ENCODE measurements around the gene PLEKHB2. TPM values are rescaled to one million over a fixed set of nuclear protein-coding genes. Genes with fewer than 3 reads are reported as not detected.
"Not testable (repeated sequence)": the region's sequence is repeated elsewhere in the genome, so short reads cannot be mapped to it uniquely, and the experiment has no call there.

Gene PLEKHB2
- total RNA-seq, 1 donor from 2014 or later = 73.4 TPM

DNA sequence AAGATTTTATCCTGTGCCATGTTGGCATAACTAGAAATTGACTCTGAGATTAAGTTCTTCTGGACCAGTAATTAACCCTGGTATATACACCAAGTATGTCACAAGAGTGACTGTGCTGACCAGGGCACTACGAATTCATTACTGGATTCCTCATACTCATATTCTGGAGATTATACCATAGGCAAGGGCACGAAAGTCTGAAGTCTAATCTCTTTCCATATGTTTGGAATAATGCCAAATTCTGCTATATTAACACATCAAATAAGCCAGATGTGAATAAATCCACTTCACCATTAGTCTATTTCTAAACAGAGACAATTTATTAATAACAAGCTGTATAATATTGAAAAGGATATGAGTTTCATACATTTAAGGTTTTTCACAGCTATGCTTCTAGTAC, 91.0 kb downstream of the PLEKHB2 start:
- intact Hi-C loops (cut with micrococcal nuclease) = not testable (repeated sequence)

Other genes starting within 250 kb of the PLEKHB2 start
- gene FAM168B, start 11.9 kb upstream of the PLEKHB2 start, total RNA-seq = 58.1 and 59.9 TPM in 2 replicates
- 1.6 and 2.0 TPM in 2 replicates for gene POTEE, start 104.2 kb downstream of the PLEKHB2 start, total RNA-seq